ENCODE measurements around the gene MYO7B. TPM values are rescaled to one million over a fixed set of nuclear protein-coding genes. Genes with fewer than 3 reads are reported as not detected.

MYO7B gene
- total and polyA plus RNA-seq, 2 experiments from 2014 or later: 0.06 to 0.12 TPM

GRCh38 chr2:127650041-127650784 is 114.7 kb downstream of the MYO7B start:
- no peaks in the 10 kb centered on the region for H3K27me3 ChIP-seq
- no peak for DNase-seq (ENCODE audit: low read depth in 1 of 2, low spot score in 1 of 2)
- peaks cover 17% of the 10 kb centered on the region for H3K4me1 ChIP-seq (ENCODE audit: low read depth)

GRCh38 chr2:127650785-127651380 is 115.4 kb downstream of the MYO7B start:
- TF ChIP-seq CTCF (IDR thresholded peaks at IDR 0.05; ENCODE audit: low read depth, low read length): no peak
- H3K4me3 ChIP-seq: no peak overlapping the region
- no peaks in the 10 kb centered on the region for H3K9me3 ChIP-seq (ENCODE audit: low read depth)
- peak in 1 of 2 donors; percentile 24 for DNase-seq (ENCODE audit: low read depth in 1 of 2, low spot score in 1 of 2)
- peaks cover 17% of the 10 kb centered on the region for H3K4me1 ChIP-seq (ENCODE audit: low read depth)
- no peaks in the 10 kb centered on the region for H3K27me3 ChIP-seq
- no peaks in the 10 kb centered on the region for H3K36me3 ChIP-seq
- H3K27ac ChIP-seq: peak overlapping the region; percentile 56

More at GRCh38 chr2:127650041-127650784, 114.7 kb downstream of the MYO7B start:
- no peaks in the 10 kb centered on the region for H3K36me3 ChIP-seq
- no peak overlapping the region for H3K4me3 ChIP-seq
- H3K27ac ChIP-seq: no peak overlapping the region
- H3K9me3 ChIP-seq (ENCODE audit: low read depth): no peaks in the 10 kb centered on the region
- TF ChIP-seq CTCF (IDR thresholded peaks at IDR 0.05; ENCODE audit: low read depth, low read length): no peak

GRCh38 chr2:127651381-127651809 is 115.9 kb downstream of the MYO7B start:
- H3K9me3 ChIP-seq (ENCODE audit: low read depth): no peaks in the 10 kb centered on the region
- H3K27me3 ChIP-seq: no peaks in the 10 kb centered on the region
- peak overlapping the region; percentile 56 for H3K27ac ChIP-seq
- no peaks in the 10 kb centered on the region for H3K36me3 ChIP-seq
- no peak for DNase-seq (ENCODE audit: low read depth in 1 of 2, low spot score in 1 of 2)
- no peak for TF ChIP-seq CTCF (IDR thresholded peaks at IDR 0.05; ENCODE audit: low read depth, low read length)
- H3K4me1 ChIP-seq (ENCODE audit: low read depth): peaks cover 17% of the 10 kb centered on the region
- no peak overlapping the region for H3K4me3 ChIP-seq

- H3K9me3 ChIP-seq (ENCODE audit: low read depth): no peaks in the 10 kb centered on the region
- peaks cover 17% of the 10 kb centered on the region for H3K4me1 ChIP-seq (ENCODE audit: low read depth)
- no peak overlapping the region for H3K4me3 ChIP-seq
- DNase-seq (ENCODE audit: low read depth in 1 of 2, low spot score in 1 of 2): peak; percentile 78 to 91
- H3K27ac ChIP-seq: peak overlapping the region; percentile 56
- H3K27me3 ChIP-seq: no peaks in the 10 kb centered on the region
- no peaks in the 10 kb centered on the region for H3K36me3 ChIP-seq
- TF ChIP-seq CTCF (IDR thresholded peaks at IDR 0.05; ENCODE audit: low read depth, low read length): no peak
Observed at GRCh38 chr2:127651971-127652550, 116.6 kb downstream of the MYO7B start.

GRCh38 chr2:127652786-127653357 is 117.4 kb downstream of the MYO7B start:
- H3K27me3 ChIP-seq: no peaks in the 10 kb centered on the region
- peaks cover 17% of the 10 kb centered on the region for H3K4me1 ChIP-seq (ENCODE audit: low read depth)
- H3K9me3 ChIP-seq (ENCODE audit: low read depth): no peaks in the 10 kb centered on the region
- H3K36me3 ChIP-seq: no peaks in the 10 kb centered on the region
- TF ChIP-seq CTCF (IDR thresholded peaks at IDR 0.05; ENCODE audit: low read depth, low read length): no peak
- H3K4me3 ChIP-seq: no peak overlapping the region
- peak overlapping the region; percentile 56 for H3K27ac ChIP-seq
- no peak for DNase-seq (ENCODE audit: low read depth in 1 of 2, low spot score in 1 of 2)
